ENCODE data around the gene CES1. TPM values are rescaled to one million over a fixed set of nuclear protein-coding genes. Genes with fewer than 3 reads are reported as not detected.
"Not testable (repeated sequence)": the region's sequence is repeated elsewhere in the genome, so short reads cannot be mapped to it uniquely, and the experiment has no call there.

Gene CES1
- total RNA-seq, 4 donors from 2014 or later: 2.6 to 10.8 (median 5.1) TPM

- no peak overlapping the region for H3K27ac ChIP-seq
- H3K4me1 ChIP-seq: no peaks in the 10 kb centered on the region
- no peaks in the 10 kb centered on the region for H3K27me3 ChIP-seq
- no peaks in the 10 kb centered on the region for H3K36me3 ChIP-seq
- intact Hi-C loops (cut with DNase I): no loop called here
- H3K9me3 ChIP-seq: no peaks in the 10 kb centered on the region
- 44 to 51% methylated on average over 3 to 4 of the region's 4 CpGs for WGBS, 2 donors
- H3K4me3 ChIP-seq (replicated peaks in 1 of 3): no peak overlapping the region
- no peak for DNase-seq
- TF ChIP-seq CTCF (IDR thresholded peaks at IDR 0.05): no peak
- no peak for TF ChIP-seq POLR2A (IDR thresholded peaks at IDR 0.05)
These were observed 21.1 kb downstream of the CES1 start for GRCh38 chr16:55811811-55812210.

GRCh38 chr16:55810451-55810961 is 22.4 kb downstream of the CES1 start:
- no peaks in the 10 kb centered on the region for H3K9me3 ChIP-seq
- H3K4me3 ChIP-seq (replicated peaks in 1 of 3): no peak overlapping the region
- no peaks in the 10 kb centered on the region for H3K4me1 ChIP-seq
- no peak for DNase-seq
- H3K27ac ChIP-seq: no peak overlapping the region
- no peaks in the 10 kb centered on the region for H3K27me3 ChIP-seq
- TF ChIP-seq CTCF (IDR thresholded peaks at IDR 0.05) (no peak), POLR2A (IDR thresholded peaks at IDR 0.05) (no peak)
- 71 to 84% methylated on average over 7 to 8 of the region's 8 CpGs for WGBS, 2 donors
- H3K36me3 ChIP-seq: no peaks in the 10 kb centered on the region
- intact Hi-C loops (cut with DNase I): no loop called here

GRCh38 chr16:55809851-55810250 is 23.0 kb downstream of the CES1 start:
- WGBS, 2 donors: 82 to 88% methylated on average over 4 of the region's 4 CpGs
- Histone ChIP-seq H3K27me3 (no peaks in the 10 kb centered on the region), H3K9me3 (no peaks in the 10 kb centered on the region), H3K4me3 (replicated peaks in 1 of 3) (no peak overlapping the region), H3K36me3 (no peaks in the 10 kb centered on the region), H3K4me1 (no peaks in the 10 kb centered on the region), H3K27ac (no peak overlapping the region)
- no peak for TF ChIP-seq CTCF (IDR thresholded peaks at IDR 0.05)
- TF ChIP-seq POLR2A (IDR thresholded peaks at IDR 0.05): no peak
- DNase-seq: no peak
- intact Hi-C loops (cut with DNase I): no loop called here

- Histone ChIP-seq H3K9me3 (no peaks in the 10 kb centered on the region), H3K4me1 (no peaks in the 10 kb centered on the region), H3K36me3 (no peaks in the 10 kb centered on the region), H3K4me3 (replicated peaks in 1 of 3) (no peak overlapping the region), H3K27me3 (no peaks in the 10 kb centered on the region), H3K27ac (no peak overlapping the region)
- TF ChIP-seq POLR2A (IDR thresholded peaks at IDR 0.05) (no peak), CTCF (IDR thresholded peaks at IDR 0.05) (no peak)
- intact Hi-C loops (cut with DNase I): no loop called here
- WGBS, 2 donors: 62 to 69% methylated on average over 5 of the region's 5 CpGs
- no peak for DNase-seq
These were observed 23.5 kb downstream of the CES1 start for GRCh38 chr16:55809386-55809785.

GRCh38 chr16:55808286-55808685 is 24.6 kb downstream of the CES1 start:
- H3K36me3 ChIP-seq; intact Hi-C loops (cut with DNase I); DNase-seq; H3K4me3 ChIP-seq (replicated peaks in 1 of 3); H3K9me3 ChIP-seq; H3K27me3 ChIP-seq; H3K4me1 ChIP-seq; H3K27ac ChIP-seq: not testable (repeated sequence)
- WGBS, 2 donors: 82 to 83% methylated on average over 1 of the region's 1 CpG

- H3K36me3 ChIP-seq; H3K27ac ChIP-seq; H3K4me1 ChIP-seq; H3K4me3 ChIP-seq (replicated peaks in 1 of 3); DNase-seq; H3K27me3 ChIP-seq; intact Hi-C loops (cut with DNase I); H3K9me3 ChIP-seq: not testable (repeated sequence)
- no CpG with 5 or more reads among the region's 6 CpGs for WGBS, 2 donors
These were observed 27.8 kb downstream of the CES1 start for GRCh38 chr16:55805104-55805503.

GRCh38 chr16:55803681-55804080 is 29.2 kb downstream of the CES1 start:
- WGBS, 2 donors: no CpG with 5 or more reads among the region's 8 CpGs
- H3K27me3 ChIP-seq; intact Hi-C loops (cut with DNase I); H3K4me3 ChIP-seq (replicated peaks in 1 of 3); DNase-seq; H3K36me3 ChIP-seq; H3K9me3 ChIP-seq; H3K4me1 ChIP-seq; H3K27ac ChIP-seq: not testable (repeated sequence)

- intact Hi-C loops (cut with DNase I); H3K4me3 ChIP-seq (replicated peaks in 1 of 3); H3K27me3 ChIP-seq; DNase-seq; H3K9me3 ChIP-seq; H3K36me3 ChIP-seq; H3K27ac ChIP-seq; H3K4me1 ChIP-seq: not testable (repeated sequence)
- WGBS, 2 donors: no CpG with 5 or more reads among the region's 11 CpGs
These were observed 39.9 kb downstream of the CES1 start for GRCh38 chr16:55792934-55793374.

GRCh38 chr16:55791512-55791911 is 41.4 kb downstream of the CES1 start:
- H3K4me1 ChIP-seq: not testable (repeated sequence)

More at GRCh38 chr16:55791512-55791911, 41.4 kb downstream of the CES1 start:
- H3K9me3 ChIP-seq; intact Hi-C loops (cut with DNase I); H3K4me3 ChIP-seq (replicated peaks in 1 of 3); H3K27ac ChIP-seq; DNase-seq; H3K36me3 ChIP-seq; H3K27me3 ChIP-seq: not testable (repeated sequence)
- no CpG with 5 or more reads among the region's 6 CpGs for WGBS, 2 donors

Measured in thyroid gland (tissue), 4 donors.